Left ventricle myocardium superior (tissue), 1 donor: ENCODE measurements around the gene KIFC1. TPM values are rescaled to one million over a fixed set of nuclear protein-coding genes. Genes with fewer than 3 reads are reported as not detected.

Source experiments
- ATAC-seq: fragments of 200-7000 bp; cut with Tn5 transposase; one replicate; pipeline ENCODE4 v1.9.1; 2020; ENCODE audit warnings: mild to moderate bottlenecking, moderate library complexity
- DNase-seq: peaks from one replicate; pipeline ENCODE4 v3.0.0-alpha.2; 2020
- intact Hi-C: fragments of 100-400 bp; cut with micrococcal nuclease; formaldehyde crosslinking; loops from one replicate; pipeline ENCODE4 v1.11.0; 2022
- total RNA-seq: library from RNA; stranded (reverse); fragmentation: NEBNext Ultra II Directional; extraction: Animal tissue kit (Norgen Biotek cat#: 25700); gene quantifications from one replicate; pipeline ENCODE4 v1.2.1, GENCODE V29; 2021
- donor health status: DM: no; HTN: yes; CAD: no; lungs with severe emphysema.

Gene KIFC1
- total RNA-seq, 1 donor from 2014 or later = 0.74 TPM

- DNase-seq = no peak
- ATAC-seq = no peak
- intact Hi-C loops = no loop called here
Observed at GRCh38 chr6:33420491-33421343, 29.1 kb downstream of the KIFC1 start.

- intact Hi-C loops = no loop called here
- DNase-seq (no peak), ATAC-seq (no peak)
Observed at GRCh38 chr6:33421344-33421643, 29.7 kb downstream of the KIFC1 start.

- intact Hi-C loops = no loop called here
- DNase-seq = no peak
- ATAC-seq = no peak
Observed at GRCh38 chr6:33423777-33424176, 32.2 kb downstream of the KIFC1 start.

- peak; percentile 0 for ATAC-seq
- DNase-seq = peak; percentile 51
- intact Hi-C loops = no loop called here
Observed at GRCh38 chr6:33424855-33425667, 33.4 kb downstream of the KIFC1 start.

GRCh38 chr6:33425668-33426577 lies 34.3 kb downstream of the KIFC1 start:
- intact Hi-C loops = no loop called here
- DNase-seq = peak; percentile 90
- ATAC-seq = peak; percentile 83

GRCh38 chr6:33426590-33427511 lies 35.2 kb downstream of the KIFC1 start:
- no peak for ATAC-seq
- DNase-seq = no peak
- intact Hi-C loops = no loop called here

- peak; percentile 79 for DNase-seq
Observed at GRCh38 chr6:33427585-33428223, 36.1 kb downstream of the KIFC1 start.

GRCh38 chr6:33428224-33428965 lies 36.8 kb downstream of the KIFC1 start:
- intact Hi-C loops = no loop called here
- DNase-seq = peak; percentile 48
- no peak for ATAC-seq

More at GRCh38 chr6:33427585-33428223, 36.1 kb downstream of the KIFC1 start:
- peak; percentile 1 for ATAC-seq
- intact Hi-C loops = no loop called here

GRCh38 chr6:33428966-33429749 lies 37.5 kb downstream of the KIFC1 start:
- DNase-seq (no peak), ATAC-seq (no peak)
- intact Hi-C loops = no loop called here

- ATAC-seq (no peak), DNase-seq (no peak)
- intact Hi-C loops = no loop called here
Observed at GRCh38 chr6:33429750-33430052, 38.1 kb downstream of the KIFC1 start.

GRCh38 chr6:33430334-33430733 lies 38.7 kb downstream of the KIFC1 start:
- ATAC-seq (no peak), DNase-seq (no peak)
- intact Hi-C loops = no loop called here

GRCh38 chr6:33430991-33431879 lies 39.6 kb downstream of the KIFC1 start:
- intact Hi-C loops = no loop called here
- no peak for ATAC-seq

GRCh38 chr6:33431880-33432541 lies 40.4 kb downstream of the KIFC1 start:
- DNase-seq (no peak), ATAC-seq (no peak)
- intact Hi-C loops = no loop called here

More at GRCh38 chr6:33430991-33431879, 39.6 kb downstream of the KIFC1 start:
- peak; percentile 73 for DNase-seq

GRCh38 chr6:33432546-33432945 lies 40.9 kb downstream of the KIFC1 start:
- no peak for ATAC-seq
- intact Hi-C loops = no loop called here
- no peak for DNase-seq

GRCh38 chr6:33433001-33433543 lies 41.4 kb downstream of the KIFC1 start:
- intact Hi-C loops = no loop called here
- no peak for DNase-seq
- ATAC-seq = peak; percentile 17
